ENCODE results near the gene MYO5B. TPM values are rescaled to one million over a fixed set of nuclear protein-coding genes. Genes with fewer than 3 reads are reported as not detected.
"Not testable (repeated sequence)": the region's sequence is repeated elsewhere in the genome, so short reads cannot be mapped to it uniquely, and the experiment has no call there.

Gene MYO5B
- total RNA-seq, 4 donors from 2014 or later, result 0.05 to 0.60 (median 0.35) TPM

- no peaks in the 10 kb centered on the region for H3K36me3 ChIP-seq
- H3K27me3 ChIP-seq, result no peaks in the 10 kb centered on the region
- no peak for TF ChIP-seq POLR2A (IDR thresholded peaks at IDR 0.05)
- TF ChIP-seq, protein P1, sequence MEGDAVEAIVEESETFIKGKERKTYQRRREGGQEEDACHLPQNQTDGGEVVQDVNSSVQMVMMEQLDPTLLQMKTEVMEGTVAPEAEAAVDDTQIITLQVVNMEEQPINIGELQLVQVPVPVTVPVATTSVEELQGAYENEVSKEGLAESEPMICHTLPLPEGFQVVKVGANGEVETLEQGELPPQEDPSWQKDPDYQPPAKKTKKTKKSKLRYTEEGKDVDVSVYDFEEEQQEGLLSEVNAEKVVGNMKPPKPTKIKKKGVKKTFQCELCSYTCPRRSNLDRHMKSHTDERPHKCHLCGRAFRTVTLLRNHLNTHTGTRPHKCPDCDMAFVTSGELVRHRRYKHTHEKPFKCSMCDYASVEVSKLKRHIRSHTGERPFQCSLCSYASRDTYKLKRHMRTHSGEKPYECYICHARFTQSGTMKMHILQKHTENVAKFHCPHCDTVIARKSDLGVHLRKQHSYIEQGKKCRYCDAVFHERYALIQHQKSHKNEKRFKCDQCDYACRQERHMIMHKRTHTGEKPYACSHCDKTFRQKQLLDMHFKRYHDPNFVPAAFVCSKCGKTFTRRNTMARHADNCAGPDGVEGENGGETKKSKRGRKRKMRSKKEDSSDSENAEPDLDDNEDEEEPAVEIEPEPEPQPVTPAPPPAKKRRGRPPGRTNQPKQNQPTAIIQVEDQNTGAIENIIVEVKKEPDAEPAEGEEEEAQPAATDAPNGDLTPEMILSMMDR (IDR thresholded peaks at IDR 0.05 in 4 of 5, conservative IDR thresholded peaks at IDR 0.05 in 1 of 5), result no peak
- peak overlapping the region in 1 of 4 donors; percentile 25 for H3K27ac ChIP-seq
- in situ Hi-C loops (cut with MboI; ENCODE audit: low sequenced_read_pairs in 4 of 4) (loop anchor here in 2 of 4 donors (25.0 kb wide), 1 partner anchor 476 kb away; the partner anchor contains the start of genes CXXC1 (in 2 of the 2) and MBD1 (in 2 of the 2)), intact Hi-C loops (cut with DNase I; ENCODE audit: low total_unique reads) (loop anchor here (5.0 to 10.0 kb wide), 5 partner anchors 46 to 1877 kb away; partner anchors contain the start of genes CXXC1, MBD1, SMAD2 and SMAD7)
- H3K9me3 ChIP-seq, result no peaks in the 10 kb centered on the region
- H3K4me3 ChIP-seq, result no peak overlapping the region
- DNase-seq (no peak), ATAC-seq (no peak)
- H3K4me1 ChIP-seq, result peaks cover 17 to 20% of the 10 kb centered on the region in 2 donors
Observed at GRCh38 chr18:49811151-49811938, 383.6 kb downstream of the MYO5B start.

DNA sequence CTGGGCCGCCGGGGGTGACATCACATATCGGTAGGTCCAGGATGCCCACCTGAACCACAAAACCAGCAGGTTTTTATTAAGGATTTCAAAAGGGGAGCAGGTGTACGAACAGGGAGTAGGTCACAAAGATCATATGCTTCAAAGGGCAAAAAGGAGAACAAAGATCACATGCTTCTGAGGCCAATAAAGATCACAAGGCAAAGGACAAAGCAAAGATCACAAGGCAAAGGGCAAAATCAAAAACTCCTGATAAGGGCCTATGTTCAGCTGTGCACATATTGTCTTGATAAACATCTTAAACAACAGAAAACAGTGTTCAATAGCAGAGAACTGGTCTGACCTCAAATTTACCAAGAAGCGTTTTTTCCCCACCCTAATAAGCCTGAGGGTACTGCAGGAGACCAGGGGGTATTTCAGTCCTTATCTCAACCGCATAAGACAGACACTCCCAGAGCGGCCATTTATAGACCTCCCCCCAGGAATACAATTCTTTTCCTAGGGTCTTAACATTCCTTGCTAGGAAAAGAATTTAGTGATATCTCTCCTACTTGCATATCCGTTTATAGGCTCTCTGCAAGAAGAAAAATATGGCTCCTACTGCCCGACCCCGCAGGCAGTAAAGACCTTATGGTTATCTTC is 386.3 kb downstream of the MYO5B start:
- in situ Hi-C loops (cut with MboI; ENCODE audit: low sequenced_read_pairs in 4 of 4), result loop anchor here in 2 of 4 donors (25.0 kb wide), 1 partner anchor 479 kb away; the partner anchor contains the start of genes CXXC1 (in 2 of the 2) and MBD1 (in 2 of the 2)
- H3K27me3 ChIP-seq; H3K4me3 ChIP-seq; H3K9me3 ChIP-seq; DNase-seq; intact Hi-C loops (cut with DNase I; ENCODE audit: low total_unique reads); H3K27ac ChIP-seq; H3K36me3 ChIP-seq; ATAC-seq: not testable (repeated sequence)
- H3K4me1 ChIP-seq, result peaks cover 20 to 30% of the 10 kb centered on the region in 2 donors

GRCh38 chr18:49804096-49804495 is 390.9 kb downstream of the MYO5B start:
- in situ Hi-C loops (cut with MboI; ENCODE audit: low sequenced_read_pairs in 4 of 4) (loop anchor here in 2 of 4 donors (25.0 kb wide), 1 partner anchor 483 kb away; the partner anchor contains the start of genes CXXC1 (in 2 of the 2) and MBD1 (in 2 of the 2)), intact Hi-C loops (cut with DNase I; ENCODE audit: low total_unique reads) (no loop called here)
- H3K27ac ChIP-seq, result no peak overlapping the region
- H3K36me3 ChIP-seq, result peaks cover 0 to 11% of the 10 kb centered on the region in 2 donors
- H3K4me3 ChIP-seq, result no peak overlapping the region
- no peak for ATAC-seq
- H3K9me3 ChIP-seq, result no peaks in the 10 kb centered on the region
- TF ChIP-seq, protein P1 (IDR thresholded peaks at IDR 0.05 in 4 of 5, conservative IDR thresholded peaks at IDR 0.05 in 1 of 5), result no peak
- TF ChIP-seq POLR2A (IDR thresholded peaks at IDR 0.05), result no peak
- no peaks in the 10 kb centered on the region for H3K27me3 ChIP-seq
- H3K4me1 ChIP-seq, result peaks cover 7 to 24% of the 10 kb centered on the region in 2 donors
- DNase-seq, result no peak

DNA sequence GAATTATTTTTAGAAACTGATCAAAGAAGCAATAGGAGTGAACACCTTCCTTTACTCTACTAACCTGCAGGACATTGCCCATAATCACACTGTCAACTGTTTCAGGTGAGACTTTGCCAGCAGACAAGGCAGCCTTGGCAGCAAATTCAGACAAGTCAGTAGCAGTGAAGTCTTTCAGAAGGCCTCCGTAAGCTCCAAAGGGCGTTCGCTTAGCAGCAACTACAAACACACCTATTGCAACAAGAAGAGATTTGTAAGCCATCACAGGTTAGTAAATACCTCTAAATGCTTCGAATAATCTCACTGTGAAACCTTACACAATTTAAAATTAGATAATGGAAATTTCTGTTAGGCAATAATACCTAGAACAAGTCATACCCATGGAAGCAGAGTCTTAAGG is 392.3 kb downstream of the MYO5B start:
- H3K27ac ChIP-seq, result no peak overlapping the region
- H3K36me3 ChIP-seq, result peaks cover 0 to 12% of the 10 kb centered on the region in 2 donors
- ATAC-seq (no peak), DNase-seq (no peak)
- intact Hi-C loops (cut with DNase I; ENCODE audit: low total_unique reads), result no loop called here
- H3K4me1 ChIP-seq, result peaks cover 7 to 24% of the 10 kb centered on the region in 2 donors
- TF ChIP-seq, protein P1 (IDR thresholded peaks at IDR 0.05 in 4 of 5, conservative IDR thresholded peaks at IDR 0.05 in 1 of 5), result no peak
- TF ChIP-seq POLR2A (IDR thresholded peaks at IDR 0.05), result no peak
- no peaks in the 10 kb centered on the region for H3K27me3 ChIP-seq
- H3K9me3 ChIP-seq, result no peaks in the 10 kb centered on the region
- in situ Hi-C loops (cut with MboI; ENCODE audit: low sequenced_read_pairs in 4 of 4), result loop anchor here in 2 of 4 donors (25.0 kb wide), 1 partner anchor 485 kb away; the partner anchor contains the start of genes CXXC1 (in 2 of the 2) and MBD1 (in 2 of the 2)
- H3K4me3 ChIP-seq, result no peak overlapping the region

GRCh38 chr18:49800491-49800890 is 394.5 kb downstream of the MYO5B start:
- H3K4me3 ChIP-seq; DNase-seq; intact Hi-C loops (cut with DNase I; ENCODE audit: low total_unique reads); H3K27me3 ChIP-seq; ATAC-seq; H3K9me3 ChIP-seq; H3K27ac ChIP-seq: not testable (repeated sequence)
- Histone ChIP-seq H3K36me3 (peaks cover 0 to 33% of the 10 kb centered on the region in 2 donors), H3K4me1 (peaks cover 5 to 13% of the 10 kb centered on the region in 2 donors)
- in situ Hi-C loops (cut with MboI; ENCODE audit: low sequenced_read_pairs in 4 of 4), result loop anchor here in 2 of 4 donors (25.0 kb wide), 1 partner anchor 487 kb away; the partner anchor contains the start of genes CXXC1 (in 2 of the 2) and MBD1 (in 2 of the 2)

GRCh38 chr18:49799806-49800205 is 395.1 kb downstream of the MYO5B start:
- intact Hi-C loops (cut with DNase I; ENCODE audit: low total_unique reads); H3K9me3 ChIP-seq; DNase-seq; ATAC-seq; H3K27ac ChIP-seq; H3K4me3 ChIP-seq; H3K27me3 ChIP-seq: not testable (repeated sequence)
- peaks cover 0 to 37% of the 10 kb centered on the region in 2 donors for H3K36me3 ChIP-seq
- peaks cover 4 to 13% of the 10 kb centered on the region in 2 donors for H3K4me1 ChIP-seq
- in situ Hi-C loops (cut with MboI; ENCODE audit: low sequenced_read_pairs in 4 of 4), result loop anchor here in 2 of 4 donors (25.0 kb wide), 1 partner anchor 487 kb away; the partner anchor contains the start of genes CXXC1 (in 2 of the 2) and MBD1 (in 2 of the 2)
